ENCODE data around the gene DNM2.

DNA sequence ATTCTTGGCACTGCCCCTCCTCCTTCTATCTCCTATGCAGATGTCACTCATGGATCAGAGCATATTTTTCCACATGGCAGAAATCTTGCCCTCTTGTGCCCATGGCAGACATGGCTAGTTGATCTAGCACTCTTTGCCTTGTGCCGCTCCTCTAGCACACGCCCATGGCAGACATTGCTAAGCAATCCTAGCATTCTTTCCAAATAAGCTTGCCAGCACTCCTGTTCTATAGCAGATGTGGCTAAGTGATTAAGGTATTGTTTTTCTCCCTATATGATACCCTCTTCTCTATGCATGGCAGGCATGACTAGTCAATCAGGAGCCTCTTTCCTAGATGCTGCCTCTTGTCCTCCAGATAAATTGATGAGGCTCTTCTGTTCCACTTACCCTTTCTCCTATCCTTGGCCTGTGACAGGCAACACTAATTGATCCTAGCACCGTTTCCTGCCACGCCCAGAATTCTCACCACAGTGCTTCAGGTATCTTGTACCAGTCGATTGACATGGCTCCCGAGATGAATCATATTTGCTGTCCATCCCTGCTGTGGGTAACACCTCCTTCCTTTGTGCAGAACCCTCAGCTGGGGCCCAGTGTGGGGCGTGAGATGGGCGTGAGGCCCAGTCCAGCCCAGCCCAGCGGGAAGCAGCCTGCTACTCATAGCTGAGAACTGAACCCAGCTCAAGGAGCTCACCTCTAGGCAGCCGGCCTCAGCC lies 91.2 kb downstream of the DNM2 start:
- TF ChIP-seq, protein P1, sequence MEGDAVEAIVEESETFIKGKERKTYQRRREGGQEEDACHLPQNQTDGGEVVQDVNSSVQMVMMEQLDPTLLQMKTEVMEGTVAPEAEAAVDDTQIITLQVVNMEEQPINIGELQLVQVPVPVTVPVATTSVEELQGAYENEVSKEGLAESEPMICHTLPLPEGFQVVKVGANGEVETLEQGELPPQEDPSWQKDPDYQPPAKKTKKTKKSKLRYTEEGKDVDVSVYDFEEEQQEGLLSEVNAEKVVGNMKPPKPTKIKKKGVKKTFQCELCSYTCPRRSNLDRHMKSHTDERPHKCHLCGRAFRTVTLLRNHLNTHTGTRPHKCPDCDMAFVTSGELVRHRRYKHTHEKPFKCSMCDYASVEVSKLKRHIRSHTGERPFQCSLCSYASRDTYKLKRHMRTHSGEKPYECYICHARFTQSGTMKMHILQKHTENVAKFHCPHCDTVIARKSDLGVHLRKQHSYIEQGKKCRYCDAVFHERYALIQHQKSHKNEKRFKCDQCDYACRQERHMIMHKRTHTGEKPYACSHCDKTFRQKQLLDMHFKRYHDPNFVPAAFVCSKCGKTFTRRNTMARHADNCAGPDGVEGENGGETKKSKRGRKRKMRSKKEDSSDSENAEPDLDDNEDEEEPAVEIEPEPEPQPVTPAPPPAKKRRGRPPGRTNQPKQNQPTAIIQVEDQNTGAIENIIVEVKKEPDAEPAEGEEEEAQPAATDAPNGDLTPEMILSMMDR (IDR thresholded peaks at IDR 0.05): no peak
- TF ChIP-seq POLR2A (IDR thresholded peaks at IDR 0.05): no peak

All from Peyer's patch (tissue), 4 donors.